Measurements from ENCODE around the gene ESRRB. TPM values are rescaled to one million over a fixed set of nuclear protein-coding genes. Genes with fewer than 3 reads are reported as not detected.

Gene ESRRB
- total RNA-seq, 2 donors from 2014 or later: 0.30 to 0.36 TPM

GRCh38 chr14:76457841-76458240 is 81.9 kb downstream of the ESRRB start:
- Mint-ChIP-seq H3K4me3 (no peak overlapping the region), H3K27ac (no peak overlapping the region), H3K4me1 (ENCODE audit: low read depth) (no peaks in the 10 kb centered on the region), H3K27me3 (ENCODE audit: low read depth) (no peaks in the 10 kb centered on the region), H3K36me3 (ENCODE audit: insufficient read depth in 2 of 2) (no peaks in the 10 kb centered on the region), H3K9me3 (no peaks in the 10 kb centered on the region)
- ATAC-seq (replicated peaks in 1 of 2): no peak
- DNase-seq: no peak

GRCh38 chr14:76461886-76462285 is 85.9 kb downstream of the ESRRB start:
- H3K36me3 Mint-ChIP-seq (ENCODE audit: insufficient read depth in 2 of 2): no peaks in the 10 kb centered on the region
- H3K4me1 Mint-ChIP-seq (ENCODE audit: low read depth): no peaks in the 10 kb centered on the region
- no peak overlapping the region for H3K4me3 Mint-ChIP-seq
- no peak overlapping the region for H3K27ac Mint-ChIP-seq
- ATAC-seq (replicated peaks in 1 of 2) (no peak), DNase-seq (no peak)
- no peaks in the 10 kb centered on the region for H3K9me3 Mint-ChIP-seq
- no peaks in the 10 kb centered on the region for H3K27me3 Mint-ChIP-seq (ENCODE audit: low read depth)

GRCh38 chr14:76462330-76462729 is 86.4 kb downstream of the ESRRB start:
- Mint-ChIP-seq H3K9me3 (no peaks in the 10 kb centered on the region), H3K27me3 (ENCODE audit: low read depth) (no peaks in the 10 kb centered on the region), H3K4me1 (ENCODE audit: low read depth) (no peaks in the 10 kb centered on the region), H3K27ac (no peak overlapping the region), H3K36me3 (ENCODE audit: insufficient read depth in 2 of 2) (no peaks in the 10 kb centered on the region), H3K4me3 (no peak overlapping the region)
- DNase-seq (no peak), ATAC-seq (replicated peaks in 1 of 2) (no peak)

DNA sequence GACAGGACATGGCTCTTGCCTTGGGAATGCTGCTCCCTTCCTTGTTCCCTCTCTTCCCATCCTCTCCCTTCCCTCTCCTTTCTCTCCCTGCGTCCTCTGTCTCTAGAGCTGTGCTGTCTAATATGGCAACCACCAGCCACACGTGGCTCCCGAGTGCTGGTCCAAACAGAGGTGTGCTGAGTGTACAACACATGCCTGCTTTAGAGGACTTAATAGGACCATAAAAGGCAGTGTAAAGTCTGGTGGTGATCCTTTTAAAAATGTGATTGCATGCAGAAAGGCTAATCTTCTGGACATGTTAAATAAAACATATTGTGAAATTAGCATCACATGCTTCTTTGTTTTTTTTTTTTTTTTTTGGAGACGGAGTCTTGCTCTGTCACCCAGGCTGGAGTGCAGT is 87.2 kb downstream of the ESRRB start:
- Mint-ChIP-seq H3K36me3 (ENCODE audit: insufficient read depth in 2 of 2) (no peaks in the 10 kb centered on the region), H3K9me3 (no peaks in the 10 kb centered on the region), H3K4me1 (ENCODE audit: low read depth) (no peaks in the 10 kb centered on the region), H3K27me3 (ENCODE audit: low read depth) (no peaks in the 10 kb centered on the region), H3K4me3 (no peak overlapping the region), H3K27ac (no peak overlapping the region)
- DNase-seq: no peak
- ATAC-seq (replicated peaks in 1 of 2): no peak

GRCh38 chr14:76464856-76465255 is 88.9 kb downstream of the ESRRB start:
- Mint-ChIP-seq H3K4me3 (no peak overlapping the region), H3K27me3 (ENCODE audit: low read depth) (no peaks in the 10 kb centered on the region), H3K9me3 (no peaks in the 10 kb centered on the region), H3K36me3 (ENCODE audit: insufficient read depth in 2 of 2) (no peaks in the 10 kb centered on the region), H3K27ac (no peak overlapping the region), H3K4me1 (ENCODE audit: low read depth) (no peaks in the 10 kb centered on the region)
- DNase-seq (no peak), ATAC-seq (replicated peaks in 1 of 2) (no peak)

GRCh38 chr14:76465664-76466063 is 89.7 kb downstream of the ESRRB start:
- DNase-seq (no peak), ATAC-seq (replicated peaks in 1 of 2) (no peak)
- Mint-ChIP-seq H3K9me3 (no peaks in the 10 kb centered on the region), H3K36me3 (ENCODE audit: insufficient read depth in 2 of 2) (no peaks in the 10 kb centered on the region), H3K4me3 (no peak overlapping the region), H3K27me3 (ENCODE audit: low read depth) (no peaks in the 10 kb centered on the region), H3K4me1 (ENCODE audit: low read depth) (no peaks in the 10 kb centered on the region), H3K27ac (no peak overlapping the region)

DNA sequence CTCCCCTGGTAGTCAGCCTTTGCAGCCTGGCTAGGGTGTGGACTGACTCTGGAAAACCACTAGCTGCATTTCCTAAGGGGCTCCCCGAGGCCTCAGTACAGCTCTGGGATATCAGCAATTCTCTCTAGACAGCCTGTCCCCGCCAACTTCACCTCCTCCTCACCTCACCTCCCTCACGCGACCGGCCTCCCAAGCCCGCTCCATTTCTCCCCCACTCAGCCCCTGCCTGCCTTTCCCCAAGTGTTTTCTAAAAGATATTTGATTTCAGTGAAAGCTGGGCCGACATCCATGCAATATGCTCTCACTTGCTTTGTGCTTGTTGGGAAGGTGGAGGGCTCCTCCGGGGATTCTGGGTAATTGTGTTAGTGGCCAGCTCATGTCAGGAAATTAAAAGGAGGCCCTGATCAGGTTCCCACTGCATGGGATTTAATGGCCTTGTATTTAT is 91.8 kb downstream of the ESRRB start:
- peaks cover 19% of the 10 kb centered on the region for H3K27me3 Mint-ChIP-seq (ENCODE audit: low read depth)
- H3K9me3 Mint-ChIP-seq: no peaks in the 10 kb centered on the region
- H3K36me3 Mint-ChIP-seq (ENCODE audit: insufficient read depth in 2 of 2): no peaks in the 10 kb centered on the region
- H3K27ac Mint-ChIP-seq: no peak overlapping the region
- ATAC-seq (replicated peaks in 1 of 2): no peak
- no peak overlapping the region for H3K4me3 Mint-ChIP-seq
- no peaks in the 10 kb centered on the region for H3K4me1 Mint-ChIP-seq (ENCODE audit: low read depth)
- no peak for DNase-seq

DNA sequence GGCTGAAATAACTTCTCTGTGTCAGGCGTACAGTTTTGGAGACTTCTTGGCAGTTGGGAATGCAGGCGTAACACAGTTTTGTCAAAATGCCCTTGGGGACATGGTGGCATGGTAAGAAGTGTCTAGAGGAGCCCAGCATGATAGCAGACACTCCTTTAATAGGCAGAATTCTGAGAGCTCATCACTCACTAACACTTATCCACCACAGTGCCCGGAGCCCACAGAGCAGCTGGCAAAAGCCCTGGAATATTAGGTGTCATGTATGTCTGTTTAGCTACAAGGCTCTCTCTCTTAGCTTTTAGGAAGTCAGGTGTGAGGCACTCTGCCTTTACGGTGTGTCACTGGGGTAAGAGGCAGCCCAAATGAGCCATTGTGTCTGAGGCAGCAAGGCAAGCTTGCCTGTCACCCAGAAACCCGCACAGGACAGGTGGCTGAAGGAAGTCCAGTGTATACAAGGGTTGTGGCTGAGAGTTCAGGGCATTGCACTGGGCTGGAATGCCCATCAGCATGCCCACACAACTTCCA is 96.3 kb downstream of the ESRRB start:
- no peak overlapping the region for H3K27ac Mint-ChIP-seq

GRCh38 chr14:76473481-76474263 is 97.7 kb downstream of the ESRRB start:
- Mint-ChIP-seq H3K27me3 (ENCODE audit: low read depth) (peaks cover 33% of the 10 kb centered on the region), H3K4me3 (no peak overlapping the region), H3K27ac (no peak overlapping the region), H3K4me1 (ENCODE audit: low read depth) (no peaks in the 10 kb centered on the region), H3K36me3 (ENCODE audit: insufficient read depth in 2 of 2) (no peaks in the 10 kb centered on the region), H3K9me3 (no peaks in the 10 kb centered on the region)
- DNase-seq (no peak), ATAC-seq (replicated peaks in 1 of 2) (no peak)

More for the DNA sequence above, 96.3 kb downstream of the ESRRB start:
- H3K4me1 Mint-ChIP-seq (ENCODE audit: low read depth): no peaks in the 10 kb centered on the region
- H3K9me3 Mint-ChIP-seq: no peaks in the 10 kb centered on the region
- H3K36me3 Mint-ChIP-seq (ENCODE audit: insufficient read depth in 2 of 2): no peaks in the 10 kb centered on the region
- H3K4me3 Mint-ChIP-seq: no peak overlapping the region
- ATAC-seq (replicated peaks in 1 of 2) (no peak), DNase-seq (no peak)
- peaks cover 33% of the 10 kb centered on the region for H3K27me3 Mint-ChIP-seq (ENCODE audit: low read depth)

GRCh38 chr14:76480426-76480825 is 104.5 kb downstream of the ESRRB start:
- H3K27me3 Mint-ChIP-seq (ENCODE audit: low read depth): no peaks in the 10 kb centered on the region
- H3K36me3 Mint-ChIP-seq (ENCODE audit: insufficient read depth in 2 of 2): no peaks in the 10 kb centered on the region
- no peak overlapping the region for H3K27ac Mint-ChIP-seq
- H3K4me1 Mint-ChIP-seq (ENCODE audit: low read depth): no peaks in the 10 kb centered on the region
- H3K4me3 Mint-ChIP-seq: no peak overlapping the region
- ATAC-seq (replicated peaks in 1 of 2) (no peak), DNase-seq (no peak)
- H3K9me3 Mint-ChIP-seq: no peaks in the 10 kb centered on the region

- H3K36me3 Mint-ChIP-seq (ENCODE audit: insufficient read depth in 2 of 2): no peaks in the 10 kb centered on the region
- H3K27ac Mint-ChIP-seq: no peak overlapping the region
- H3K4me3 Mint-ChIP-seq: no peak overlapping the region
- no peaks in the 10 kb centered on the region for H3K9me3 Mint-ChIP-seq
- DNase-seq (no peak), ATAC-seq (replicated peaks in 1 of 2) (no peak)
- no peaks in the 10 kb centered on the region for H3K27me3 Mint-ChIP-seq (ENCODE audit: low read depth)
- no peaks in the 10 kb centered on the region for H3K4me1 Mint-ChIP-seq (ENCODE audit: low read depth)
Measured at GRCh38 chr14:76484355-76484754, 108.4 kb downstream of the ESRRB start.

DNA sequence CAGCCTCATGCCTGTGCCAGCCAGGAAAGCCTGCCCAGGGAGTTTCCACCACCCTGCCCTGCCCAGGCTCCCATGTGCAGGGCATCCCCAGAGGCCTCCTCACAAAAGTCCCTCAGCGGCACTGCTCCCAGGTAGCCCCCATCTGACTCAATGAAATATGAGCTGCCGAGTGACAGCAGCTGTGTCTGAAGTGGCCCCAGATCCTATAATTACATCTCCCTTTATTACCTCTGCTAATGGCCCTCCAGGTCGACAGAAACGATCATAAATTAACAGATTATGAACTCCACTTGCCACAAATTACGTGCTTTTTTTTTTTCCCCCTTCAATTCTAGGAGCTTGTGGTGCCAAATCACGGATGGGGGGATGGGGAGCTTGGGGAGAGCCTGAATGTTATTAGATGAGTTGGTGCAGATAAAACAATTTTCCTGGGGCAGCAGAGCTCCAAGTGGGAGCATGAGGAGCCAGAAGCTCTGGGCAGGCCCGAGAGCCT is 110.4 kb downstream of the ESRRB start:
- no peaks in the 10 kb centered on the region for H3K36me3 Mint-ChIP-seq (ENCODE audit: insufficient read depth in 2 of 2)
- no peak for DNase-seq
- no peak overlapping the region for H3K4me3 Mint-ChIP-seq
- H3K27ac Mint-ChIP-seq: no peak overlapping the region
- no peaks in the 10 kb centered on the region for H3K4me1 Mint-ChIP-seq (ENCODE audit: low read depth)
- ATAC-seq (replicated peaks in 1 of 2): no peak
- H3K27me3 Mint-ChIP-seq (ENCODE audit: low read depth): no peaks in the 10 kb centered on the region
- H3K9me3 Mint-ChIP-seq: no peaks in the 10 kb centered on the region

- DNase-seq (no peak), ATAC-seq (replicated peaks in 1 of 2) (no peak)
- H3K27ac Mint-ChIP-seq: no peak overlapping the region
- H3K4me3 Mint-ChIP-seq: no peak overlapping the region
- H3K27me3 Mint-ChIP-seq (ENCODE audit: low read depth): no peaks in the 10 kb centered on the region
- H3K9me3 Mint-ChIP-seq: no peaks in the 10 kb centered on the region
- H3K4me1 Mint-ChIP-seq (ENCODE audit: low read depth): no peaks in the 10 kb centered on the region
- no peaks in the 10 kb centered on the region for H3K36me3 Mint-ChIP-seq (ENCODE audit: insufficient read depth in 2 of 2)
Measured at GRCh38 chr14:76488551-76488950, 112.6 kb downstream of the ESRRB start.

DNA sequence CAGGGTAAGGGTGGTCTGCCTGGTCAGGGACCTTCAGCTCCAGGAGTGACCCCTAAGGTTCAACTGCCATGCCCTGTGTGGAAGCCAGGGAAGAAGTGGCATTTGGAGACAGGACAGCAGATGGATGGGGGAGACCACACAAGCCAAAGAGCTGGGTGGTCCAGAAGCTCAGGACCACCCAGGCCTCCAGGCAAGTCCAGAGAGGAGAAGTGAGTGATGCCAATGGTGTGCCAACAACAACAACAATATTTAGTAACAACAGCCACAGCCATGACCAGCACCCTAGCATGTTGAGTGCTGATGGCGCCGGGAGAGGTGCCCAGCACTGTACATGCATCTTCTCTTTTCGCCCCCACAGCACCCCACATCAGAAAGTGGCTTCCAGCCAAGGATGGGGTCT is 113.7 kb downstream of the ESRRB start:
- no peaks in the 10 kb centered on the region for H3K9me3 Mint-ChIP-seq
- H3K27me3 Mint-ChIP-seq (ENCODE audit: low read depth): no peaks in the 10 kb centered on the region
- no peak overlapping the region for H3K27ac Mint-ChIP-seq
- ATAC-seq (replicated peaks in 1 of 2): no peak
- no peak for DNase-seq
- H3K36me3 Mint-ChIP-seq (ENCODE audit: insufficient read depth in 2 of 2): no peaks in the 10 kb centered on the region
- H3K4me1 Mint-ChIP-seq (ENCODE audit: low read depth): no peaks in the 10 kb centered on the region
- no peak overlapping the region for H3K4me3 Mint-ChIP-seq

Measured in activated T-cell treated with anti-CD3 and anti-CD28 coated beads, Interleukin-2, amount 50 U/mL, for 72 hours (primary cell).